Activated CD4-positive, alpha-beta T cell treated with anti-CD3 and anti-CD28 coated beads, Interleukin-2, amount 50 U/mL, for 24 hours (primary cell): Measurements from ENCODE around the gene TBC1D5.
"Not testable (repeated sequence)": the region's sequence is repeated elsewhere in the genome, so short reads cannot be mapped to it uniquely, and the experiment has no call there.

Source experiments
- DNase-seq, 2 donors: peaks; one replicate each; pipeline ENCODE4 v3.0.0-alpha.2; 2020; ENCODE audit warnings: low read depth in 1 of 2, low spot score in 1 of 2

The TBC1D5 gene

GRCh38 chr3:17551895-17552294, 190.5 kb downstream of the TBC1D5 start:
- no peak for DNase-seq

- DNase-seq, result no peak
Observed at GRCh38 chr3:17551333-17551732, 191.1 kb downstream of the TBC1D5 start.

GRCh38 chr3:17550624-17551023, 191.8 kb downstream of the TBC1D5 start:
- no peak for DNase-seq

GRCh38 chr3:17546500-17547255, 195.8 kb downstream of the TBC1D5 start:
- DNase-seq, result no peak

GRCh38 chr3:17544632-17545031, 197.8 kb downstream of the TBC1D5 start:
- no peak for DNase-seq

GRCh38 chr3:17542591-17542990, 199.8 kb downstream of the TBC1D5 start:
- no peak for DNase-seq

- DNase-seq, result no peak
Observed at GRCh38 chr3:17539436-17539835, 203.0 kb downstream of the TBC1D5 start.

- DNase-seq, result no peak
Observed at GRCh38 chr3:17535274-17535673, 207.2 kb downstream of the TBC1D5 start.

- DNase-seq, result not testable (repeated sequence)
Observed at GRCh38 chr3:17532446-17532845, 210.0 kb downstream of the TBC1D5 start.

- no peak for DNase-seq
Observed at GRCh38 chr3:17529677-17530076, 212.8 kb downstream of the TBC1D5 start.

GRCh38 chr3:17518189-17519059, 224.0 kb downstream of the TBC1D5 start:
- no peak for DNase-seq

- no peak for DNase-seq
Observed at GRCh38 chr3:17515445-17516234, 226.8 kb downstream of the TBC1D5 start.

GRCh38 chr3:17514597-17514996, 227.8 kb downstream of the TBC1D5 start:
- no peak for DNase-seq

GRCh38 chr3:17510265-17510664, 232.2 kb downstream of the TBC1D5 start:
- DNase-seq, result no peak

GRCh38 chr3:17508180-17508752, 234.2 kb downstream of the TBC1D5 start:
- no peak for DNase-seq

- no peak for DNase-seq
Observed at GRCh38 chr3:17507480-17507879, 235.0 kb downstream of the TBC1D5 start.

- DNase-seq, result no peak
Observed at GRCh38 chr3:17505856-17506255, 236.6 kb downstream of the TBC1D5 start.

- no peak for DNase-seq
Observed at GRCh38 chr3:17501745-17502144, 240.7 kb downstream of the TBC1D5 start.

- DNase-seq, result no peak
Observed at GRCh38 chr3:17500618-17501017, 241.8 kb downstream of the TBC1D5 start.

GRCh38 chr3:17494117-17494809, 248.2 kb downstream of the TBC1D5 start:
- DNase-seq, result no peak

- no peak for DNase-seq
Observed at GRCh38 chr3:17491601-17492000, 250.8 kb downstream of the TBC1D5 start.
